H9 (cell line): ENCODE measurements around the gene CASTOR1. TPM values are rescaled to one million over a fixed set of nuclear protein-coding genes. Genes with fewer than 3 reads are reported as not detected.

ENCODE experiments used
- DNase-seq: peaks from one replicate; pipeline ENCODE4 v3.0.0-alpha.2; 2017
- H2AFZ ChIP-seq: one replicate; pipeline ENCODE4 v1.6.1; 2013; ENCODE audit warnings: mild to moderate bottlenecking, low read length, control low read depth, moderate library complexity
- H2AK5ac ChIP-seq: 2 replicates; pipeline ENCODE4 v1.6.1; 2013; ENCODE audit warnings: low read length, control low read depth, mixed read lengths; ENCODE audit not compliant: insufficient read length
- H2BK120ac ChIP-seq: one replicate; pipeline ENCODE4 v1.6.1; 2013; ENCODE audit warnings: low read depth, mild to moderate bottlenecking, low read length, control low read depth, inconsistent platforms; ENCODE audit not compliant: poor library complexity, severe bottlenecking
- H2BK12ac ChIP-seq: 2 replicates; pipeline ENCODE4 v1.6.1; 2013; ENCODE audit warnings: low read length, control low read depth, mixed read lengths, low read depth; ENCODE audit not compliant: insufficient read length
- H2BK15ac ChIP-seq: 2 replicates; pipeline ENCODE4 v1.6.1; 2013; ENCODE audit warnings: low read depth, low read length, control low read depth
- H2BK20ac ChIP-seq: one replicate; pipeline ENCODE4 v1.6.1; 2013; ENCODE audit warnings: low read depth, mild to moderate bottlenecking, low read length, control low read depth, inconsistent platforms; ENCODE audit not compliant: poor library complexity, severe bottlenecking
- H2BK5ac ChIP-seq: 2 replicates; pipeline ENCODE4 v1.6.1; 2013; ENCODE audit warnings: low read length, control low read depth, mixed read lengths; ENCODE audit not compliant: insufficient read length
- H3K14ac ChIP-seq: 2 replicates; pipeline ENCODE4 v1.6.1; 2013; ENCODE audit warnings: low read length, control low read depth; ENCODE audit not compliant: insufficient read depth
- H3K18ac ChIP-seq: 2 replicates; pipeline ENCODE4 v1.6.1; 2013; ENCODE audit warnings: low read depth, mild to moderate bottlenecking, mixed read lengths, low read length, control low read depth; ENCODE audit not compliant: insufficient read length
- H3K23ac ChIP-seq: 2 replicates; pipeline ENCODE4 v1.6.1; 2013; ENCODE audit warnings: low read length, control low read depth, mixed read lengths, low read depth; ENCODE audit not compliant: insufficient read length
- H3K23me2 ChIP-seq: 2 replicates; pipeline ENCODE4 v1.6.1; 2013; ENCODE audit warnings: low read depth, mild to moderate bottlenecking, mixed read lengths, low read length, control low read depth; ENCODE audit not compliant: insufficient read length, poor library complexity, severe bottlenecking
- H3K27ac ChIP-seq: 2 replicates; pipeline ENCODE4 v1.5.1; 2013; ENCODE audit warnings: low read length, control low read depth, mixed read lengths, low read depth; ENCODE audit not compliant: insufficient read length
- H3K27me3 ChIP-seq: 2 replicates; pipeline ENCODE4 v1.6.1; 2013; ENCODE audit warnings: low read length, control low read depth, inconsistent platforms; ENCODE audit not compliant: insufficient read depth
- H3K4ac ChIP-seq: 2 replicates; pipeline ENCODE4 v1.6.1; 2013; ENCODE audit warnings: low read depth, mild to moderate bottlenecking, control low read depth, inconsistent platforms, low read length, moderate library complexity
- H3K4me1 ChIP-seq: 2 replicates; pipeline ENCODE4 v1.6.1; 2013; ENCODE audit warnings: low read length, control low read depth, inconsistent platforms; ENCODE audit not compliant: insufficient read depth
- H3K4me2 ChIP-seq: 2 replicates; pipeline ENCODE4 v1.6.1; 2013; ENCODE audit warnings: low read length, control low read depth, mixed read lengths; ENCODE audit not compliant: insufficient read length, insufficient read depth
- H3K56ac ChIP-seq: 2 replicates; pipeline ENCODE4 v1.6.1; 2013; ENCODE audit warnings: low read depth, mild to moderate bottlenecking, mixed read lengths, low read length, control low read depth; ENCODE audit not compliant: insufficient read length
- H3K79me1 ChIP-seq: 2 replicates; pipeline ENCODE4 v1.6.1; 2013; ENCODE audit warnings: low read depth, mild to moderate bottlenecking, moderate library complexity, low read length, control low read depth, inconsistent platforms; ENCODE audit not compliant: insufficient read depth, poor library complexity, severe bottlenecking
- H3K79me2 ChIP-seq: 2 replicates; pipeline ENCODE4 v1.6.1; 2013; ENCODE audit warnings: low read length, control low read depth, inconsistent platforms; ENCODE audit not compliant: insufficient read depth
- H3K9ac ChIP-seq: 2 replicates; pipeline ENCODE4 v1.6.1; 2013; ENCODE audit warnings: low read length, control low read depth, mixed read lengths; ENCODE audit not compliant: insufficient read length; ENCODE audit errors: extremely low read depth
- H3K9me3 ChIP-seq: one replicate; pipeline ENCODE4 v1.6.1; 2013; ENCODE audit warnings: low read depth, low read length, inconsistent platforms; ENCODE audit not compliant: control insufficient read depth
- H3T11ph ChIP-seq: one replicate; pipeline ENCODE4 v1.6.1; 2013; ENCODE audit warnings: mild to moderate bottlenecking, low read length, control low read depth, inconsistent platforms
- H4K20me1 ChIP-seq: one replicate; pipeline ENCODE4 v1.6.1; 2013; ENCODE audit not compliant: control insufficient read depth, insufficient read length, insufficient read depth
- H4K5ac ChIP-seq: 2 replicates; pipeline ENCODE4 v1.6.1; 2013; ENCODE audit warnings: low read depth, mild to moderate bottlenecking, mixed read lengths, low read length, control low read depth; ENCODE audit not compliant: insufficient read length
- H4K8ac ChIP-seq: replicated peaks from 2 replicates; pipeline ENCODE4 v1.6.1; 2013; ENCODE audit warnings: low read length, control low read depth, mixed read lengths, low read depth; ENCODE audit not compliant: insufficient read length
- H4K91ac ChIP-seq: 2 replicates; pipeline ENCODE4 v1.6.1; 2013; ENCODE audit warnings: low read depth, mild to moderate bottlenecking, moderate library complexity, mixed read lengths, low read length, control low read depth; ENCODE audit not compliant: insufficient read length
- H3K27ac Mint-ChIP-seq, 3 experiments: 2 replicates in 2 of 3; 3 replicates in 1 of 3; pipeline ENCODE4 v1.8.0; 2020 to 2021; ENCODE audit warnings: mixed read lengths in 3 of 3, mild to moderate bottlenecking in 1 of 3, moderate library complexity in 1 of 3
- H3K27me3 Mint-ChIP-seq: 2 replicates; pipeline ENCODE4 v1.8.0; 2021; ENCODE audit warnings: low read depth, mild to moderate bottlenecking, moderate library complexity, mixed read lengths
- H3K36me3 Mint-ChIP-seq, 3 experiments: 2 replicates in 2 of 3; 3 replicates in 1 of 3; pipeline ENCODE4 v1.8.0; 2020 to 2021; ENCODE audit warnings: low read depth in 3 of 3, mixed read lengths in 3 of 3; ENCODE audit not compliant: insufficient read depth in 1 of 3
- H3K4me1 Mint-ChIP-seq, 2 experiments: 2 replicates each; pipeline ENCODE4 v1.8.0; 2020; ENCODE audit warnings: mixed read lengths in 2 of 2
- H3K4me3 Mint-ChIP-seq, 2 experiments: 2 replicates in 1 of 2; 3 replicates in 1 of 2; pipeline ENCODE4 v1.8.0; 2020 to 2021; ENCODE audit warnings: mild to moderate bottlenecking in 2 of 2, mixed read lengths in 2 of 2, moderate library complexity in 1 of 2
- H3K9me3 Mint-ChIP-seq, 2 experiments: 2 replicates in 1 of 2; 3 replicates in 1 of 2; pipeline ENCODE4 v1.8.0; 2020; ENCODE audit warnings: mild to moderate bottlenecking in 2 of 2, mixed read lengths in 2 of 2, moderate library complexity in 1 of 2
- CTCF ChIP-seq: fragments of 200-600 bp; sonication (generic); conservative IDR thresholded peaks from 3 replicates; pipeline ENCODE4 v1.8.0; 2021; ENCODE audit warnings: antibody characterized with exemption, mild to moderate bottlenecking
- WGBS: extraction: QIAGEN DNeasy Blood & Tissue Kit; methylation state at CpG from one replicate; pipeline ENCODE4 v1.1.7; 2013; ENCODE audit warnings: missing lambda C conversion rate, low lambda C conversion rate, mixed read lengths; ENCODE audit not compliant: insufficient read length; ENCODE audit errors: extremely low coverage; 5-methylcytosine and 5-hydroxymethylcytosine counted together
- total RNA-seq: library from RNA; stranded (reverse); gene quantifications from 2 replicates; pipeline ENCODE4 v1.2.1, GENCODE V29; 2021

The CASTOR1 gene
- total RNA-seq, 1 experiment from 2014 or later, result 8.8 TPM

GRCh38 chr22:30286813-30287647 is 2.3 kb downstream of the CASTOR1 start:
- no peak overlapping the region for H3K27ac ChIP-seq
- WGBS, result no CpG with 5 or more reads among the region's 31 CpGs

More at GRCh38 chr22:30286813-30287647, 2.3 kb downstream of the CASTOR1 start:
- Mint-ChIP-seq H3K36me3 (peaks cover 0 to 2% (median 0%) of the 10 kb centered on the region in 3 experiments; a peak in 1 of 7 replicates), H3K4me3 (no peak overlapping the region), H3K27me3 (no peaks in the 10 kb centered on the region), H3K9me3 (no peaks in the 10 kb centered on the region), H3K4me1 (peaks cover 5 to 16% of the 10 kb centered on the region in 2 experiments), H3K27ac (no peak overlapping the region)
- DNase-seq, result peak; percentile 88
- Histone ChIP-seq H2BK12ac (no peak overlapping the region), H3K4me1 (no peaks in the 10 kb centered on the region; the same call in 1 of the 2 replicates), H3K18ac (no peak overlapping the region), H3K4ac (no peak overlapping the region), H2BK20ac (no peak overlapping the region), H3K27me3 (no peaks in the 10 kb centered on the region), H3K23ac (no peak overlapping the region), H4K20me1 (no peaks in the 10 kb centered on the region), H3K9ac (no peak overlapping the region), H2BK5ac (no peak overlapping the region), H3K56ac (no peak overlapping the region), H2AFZ (no peak overlapping the region), H3K9me3 (no peaks in the 10 kb centered on the region), H4K8ac (no peak overlapping the region), H4K5ac (no peak overlapping the region), H3K79me2 (no peaks in the 10 kb centered on the region), H3T11ph (no peak overlapping the region), H3K4me2 (no peak overlapping the region), H3K14ac (no peak overlapping the region), H2AK5ac (no peak overlapping the region), H3K23me2 (peaks cover 8% of the 10 kb centered on the region), H3K79me1 (no peaks in the 10 kb centered on the region), H4K91ac (no peak overlapping the region), H2BK120ac (no peak overlapping the region), H2BK15ac (no peak overlapping the region)
- TF ChIP-seq CTCF, result peak; percentile 98
